Measurements from ENCODE around the gene ACTA2.

The ACTA2 gene

DNA sequence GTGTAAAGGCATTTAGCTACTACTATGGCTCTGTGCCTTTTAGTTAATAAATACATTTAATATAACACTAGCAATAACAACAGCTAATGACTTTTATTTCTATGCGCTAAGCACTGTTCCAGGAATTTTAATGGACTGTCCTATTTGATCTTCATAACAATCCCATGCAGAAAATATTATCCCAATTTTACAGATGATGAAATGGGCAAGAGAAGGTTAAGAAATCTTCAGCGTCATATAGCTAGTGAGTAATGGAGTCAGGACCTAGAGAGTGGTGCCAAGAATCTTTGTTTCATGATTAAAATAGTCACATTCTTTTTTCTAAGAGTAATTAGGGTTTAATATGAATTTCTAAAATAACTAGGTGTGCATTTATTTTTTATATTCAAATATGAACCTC is 32.4 kb downstream of the ACTA2 start:
- no peak for DNase-seq (ENCODE audit: low read depth in 2 of 2)

DNA sequence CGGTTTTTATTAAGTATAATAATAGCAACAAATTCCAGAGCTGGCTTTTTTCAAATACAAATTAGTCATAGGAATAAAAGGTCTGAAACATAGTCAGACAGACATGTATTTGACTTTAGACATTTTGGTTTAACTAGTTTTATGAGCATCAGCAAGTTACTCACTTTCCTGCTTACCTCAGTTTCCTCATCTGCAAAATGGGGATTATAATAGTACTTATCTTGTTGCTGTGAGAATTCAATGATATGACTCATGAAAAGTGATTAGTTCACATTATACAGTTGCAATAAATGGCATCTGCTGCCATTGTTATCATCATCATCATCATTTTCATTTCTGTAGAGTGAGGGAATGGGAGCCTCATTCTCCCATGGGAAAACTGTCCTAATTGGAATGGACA is 33.5 kb downstream of the ACTA2 start:
- no peak for DNase-seq (ENCODE audit: low read depth in 2 of 2)

DNA sequence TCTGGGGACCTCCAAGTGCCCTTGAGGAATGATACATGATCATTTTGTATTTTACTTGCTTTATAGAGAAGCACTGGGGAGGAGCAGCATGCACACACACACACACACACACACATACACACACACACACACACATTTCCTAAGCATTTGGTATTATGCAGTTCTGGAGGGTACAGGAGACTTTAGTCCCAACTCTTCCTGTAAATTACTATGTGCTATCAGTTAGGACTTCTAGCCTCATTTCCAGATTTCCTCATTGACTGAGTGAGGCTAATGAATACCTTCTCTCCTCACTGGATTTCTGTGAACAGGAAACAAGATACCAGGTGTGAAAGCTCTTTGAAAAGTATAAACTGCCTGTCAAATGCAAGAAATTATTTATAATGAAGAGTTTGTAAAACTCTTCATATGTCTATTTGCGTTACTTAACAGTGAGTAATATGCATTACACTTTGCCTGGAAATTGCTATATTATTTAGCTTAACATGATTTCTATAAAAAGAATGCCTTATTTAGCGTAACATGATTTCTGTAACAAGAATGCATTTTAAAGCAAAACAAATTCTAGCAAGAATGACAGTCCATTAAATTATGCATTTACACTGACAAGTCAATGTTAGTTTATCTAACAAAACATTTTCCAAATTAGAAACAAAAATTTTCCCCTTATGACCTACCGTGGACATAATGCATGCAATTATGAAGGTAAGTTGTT is 34.2 kb downstream of the ACTA2 start:
- DNase-seq (ENCODE audit: low read depth in 2 of 2): no peak

DNA sequence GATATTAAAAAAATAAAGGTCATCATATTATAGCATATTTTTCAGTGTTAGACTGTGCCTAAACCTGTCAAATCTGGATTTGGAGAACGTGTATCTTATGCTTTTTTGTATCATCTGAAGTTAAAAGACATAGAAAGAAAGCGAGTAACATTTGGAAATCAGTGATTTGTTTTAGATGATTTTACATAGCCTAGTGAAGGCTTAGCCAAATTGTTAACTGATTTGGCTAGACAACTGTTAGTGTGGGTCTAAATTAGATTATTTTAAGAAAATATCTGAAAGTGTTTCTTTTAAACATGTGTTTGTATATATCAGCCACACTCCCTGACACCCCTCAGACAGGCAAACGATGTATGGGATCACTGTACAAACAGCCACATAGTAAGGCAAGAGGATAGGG is 35.6 kb downstream of the ACTA2 start:
- DNase-seq (ENCODE audit: low read depth in 2 of 2): no peak

DNA sequence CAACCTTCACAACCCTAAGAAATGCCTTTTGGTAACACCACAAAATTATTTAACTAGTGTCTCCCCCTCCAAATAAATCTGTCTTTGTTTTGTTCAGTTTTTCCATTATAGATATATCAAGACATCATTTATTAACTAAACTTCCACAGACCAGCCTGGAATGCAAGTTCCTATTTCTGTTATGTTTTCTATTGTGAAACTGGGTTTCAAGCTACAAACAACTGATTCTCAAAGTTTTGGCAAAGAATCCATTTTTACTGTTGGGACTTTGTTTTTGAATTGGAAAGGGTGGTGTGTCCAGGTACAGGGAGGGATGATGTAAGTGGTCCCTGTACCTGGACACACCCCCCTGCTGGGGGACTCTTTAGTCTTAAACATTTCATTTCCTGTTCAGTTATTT is 36.3 kb downstream of the ACTA2 start:
- DNase-seq (ENCODE audit: low read depth in 2 of 2): no peak

DNA sequence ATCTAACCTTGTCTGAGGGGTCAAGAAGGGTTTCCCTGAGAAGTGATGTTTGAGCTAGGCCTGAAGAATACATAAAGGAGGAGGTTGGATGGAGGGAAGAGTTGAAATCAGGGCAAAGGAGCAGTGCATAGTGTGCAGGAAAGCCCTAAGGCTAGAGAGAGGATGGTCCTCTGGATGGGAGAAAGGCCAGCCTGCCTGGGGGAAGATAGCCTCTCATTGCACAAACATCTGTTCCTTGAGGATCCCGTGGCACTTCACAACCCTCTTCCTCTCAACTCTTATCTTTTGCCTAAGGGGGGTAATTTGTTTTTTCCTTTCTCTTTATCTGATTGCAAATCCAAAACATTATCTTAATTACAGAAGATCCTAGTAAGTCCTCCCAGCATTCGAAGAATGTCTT is 36.8 kb downstream of the ACTA2 start:
- no peak for DNase-seq (ENCODE audit: low read depth in 2 of 2)

DNA sequence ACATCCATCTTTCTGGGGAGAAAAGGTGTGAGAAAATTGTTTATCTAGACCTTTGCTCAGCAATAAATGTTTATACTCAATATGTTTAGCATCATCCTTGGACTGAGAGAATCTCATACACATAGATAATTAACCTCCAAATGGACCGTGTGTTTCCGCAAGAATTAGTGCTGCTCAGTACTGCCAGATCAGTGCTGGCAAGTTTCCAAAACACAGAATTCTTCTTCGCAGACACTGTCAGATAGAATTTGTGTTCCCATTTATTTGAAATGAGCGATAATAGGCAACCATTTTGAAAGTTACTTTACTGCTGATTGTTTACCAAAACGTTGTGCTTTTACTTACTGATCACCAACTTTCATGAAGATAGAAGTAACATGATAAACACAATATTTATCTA is 38.8 kb downstream of the ACTA2 start:
- DNase-seq (ENCODE audit: low read depth in 2 of 2): no peak

DNA sequence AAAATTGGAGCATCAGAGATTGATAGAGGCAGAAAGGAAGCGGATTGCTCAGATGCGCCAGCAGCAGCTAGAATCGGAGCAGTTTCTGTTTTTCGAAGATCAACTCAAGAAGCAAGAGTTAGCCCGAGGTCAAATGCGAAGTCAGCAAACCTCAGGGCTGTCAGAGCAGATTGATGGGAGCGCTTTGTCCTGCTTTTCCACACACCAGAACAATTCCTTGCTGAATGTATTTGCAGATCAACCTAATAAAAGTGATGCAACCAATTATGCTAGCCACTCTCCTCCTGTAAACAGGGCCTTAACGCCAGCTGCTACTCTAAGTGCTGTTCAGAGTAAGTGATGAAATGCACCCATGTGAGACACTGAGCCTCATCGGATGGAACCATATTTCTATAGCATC is 39.4 kb downstream of the ACTA2 start:
- DNase-seq (ENCODE audit: low read depth in 2 of 2): no peak

DNA sequence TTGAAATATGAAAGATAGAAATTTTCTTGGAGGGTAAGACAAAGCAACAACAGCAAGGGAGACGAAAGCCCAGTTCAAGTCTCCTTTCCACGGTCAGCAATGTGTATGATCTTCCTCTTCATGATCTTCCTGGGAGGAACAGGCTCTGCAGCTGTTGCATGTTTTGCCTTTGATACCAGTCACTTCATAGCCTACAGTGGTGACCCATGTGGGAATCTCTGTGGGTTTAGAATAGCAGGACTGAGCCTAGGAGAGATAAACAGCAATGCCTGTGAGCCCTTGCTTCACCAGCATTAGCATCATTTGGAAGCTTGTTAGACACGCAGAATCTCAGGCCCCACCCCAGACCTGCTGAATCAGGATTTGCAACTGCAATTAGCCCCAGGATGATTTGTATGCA is 40.7 kb downstream of the ACTA2 start:
- DNase-seq (ENCODE audit: low read depth in 2 of 2): no peak

DNA sequence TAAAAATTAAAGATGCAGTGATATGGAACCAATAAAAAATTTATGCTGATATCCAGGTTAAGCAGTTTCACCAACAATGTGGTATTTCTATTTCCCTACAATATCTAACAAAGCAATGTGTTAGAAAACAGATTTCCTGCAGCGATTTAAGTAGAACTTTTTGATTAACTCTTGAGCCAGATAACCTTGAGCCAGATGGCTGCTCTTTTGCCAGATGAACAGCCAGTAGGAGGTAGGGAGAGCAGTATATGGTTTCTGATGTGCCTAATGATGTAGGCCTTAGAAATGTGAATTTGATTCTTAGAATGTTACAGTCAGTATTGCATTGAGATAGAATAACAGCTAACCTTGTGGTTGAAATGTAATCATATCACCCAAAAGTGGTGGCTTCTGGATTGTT is 41.5 kb downstream of the ACTA2 start:
- no peak for DNase-seq (ENCODE audit: low read depth in 2 of 2)

DNA sequence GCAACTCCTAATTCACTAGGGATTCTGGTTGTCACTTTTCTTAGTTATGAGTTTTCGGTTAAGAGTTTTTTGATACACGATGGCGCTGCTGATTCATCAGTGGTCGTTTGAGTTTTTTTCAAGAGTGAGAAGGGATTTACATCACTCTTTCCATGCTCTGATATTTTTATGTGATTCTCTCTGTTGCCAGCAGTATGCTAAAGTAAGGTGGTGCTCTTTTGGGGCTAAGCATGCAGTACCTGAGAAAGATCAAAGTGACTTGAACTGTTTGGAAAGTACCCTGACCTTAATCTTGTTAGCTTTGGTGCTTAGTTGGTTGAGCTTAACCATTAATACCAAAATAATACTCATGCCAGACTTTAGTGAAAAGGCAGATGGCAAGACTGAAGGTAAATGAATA is 44.4 kb downstream of the ACTA2 start:
- DNase-seq (ENCODE audit: low read depth in 2 of 2): no peak

DNA sequence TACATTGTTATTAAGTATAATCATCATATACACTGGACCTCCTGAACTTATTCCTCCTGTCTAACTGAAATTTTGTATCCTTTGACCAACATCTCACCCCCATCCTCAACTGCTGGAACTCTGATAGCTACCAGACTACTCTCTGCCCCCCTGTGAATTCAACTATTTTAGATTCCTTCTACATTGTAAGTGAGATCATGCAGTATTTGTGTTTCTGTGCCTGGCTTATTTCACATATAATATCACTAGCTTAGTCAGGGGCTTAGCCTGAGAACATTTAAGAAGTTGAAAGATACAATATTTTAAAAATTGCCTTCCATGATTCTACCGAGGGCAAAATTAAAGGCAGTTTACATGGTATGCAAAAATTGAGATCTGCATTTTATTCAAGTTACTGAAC is 45.7 kb downstream of the ACTA2 start:
- no peak for DNase-seq (ENCODE audit: low read depth in 2 of 2)

DNA sequence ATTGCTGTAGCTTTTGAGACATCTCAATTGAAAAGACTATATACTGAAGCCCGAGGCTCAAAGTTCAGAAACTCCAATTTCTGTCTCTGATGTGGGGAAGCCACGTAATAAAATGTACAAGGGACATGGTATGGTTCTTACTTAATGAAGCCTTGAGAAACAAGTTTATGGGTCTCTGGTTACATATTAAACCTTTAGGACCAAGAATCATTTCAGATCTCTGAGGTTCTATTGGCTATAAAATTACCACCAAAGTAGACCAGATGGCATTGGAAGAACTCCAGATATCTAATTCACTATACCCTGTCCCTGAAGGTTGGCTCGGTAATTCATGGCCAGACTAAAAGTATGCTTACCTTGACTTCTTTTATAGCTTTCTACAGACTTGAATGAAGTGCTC is 48.9 kb downstream of the ACTA2 start:
- DNase-seq (ENCODE audit: low read depth in 2 of 2): no peak

DNA sequence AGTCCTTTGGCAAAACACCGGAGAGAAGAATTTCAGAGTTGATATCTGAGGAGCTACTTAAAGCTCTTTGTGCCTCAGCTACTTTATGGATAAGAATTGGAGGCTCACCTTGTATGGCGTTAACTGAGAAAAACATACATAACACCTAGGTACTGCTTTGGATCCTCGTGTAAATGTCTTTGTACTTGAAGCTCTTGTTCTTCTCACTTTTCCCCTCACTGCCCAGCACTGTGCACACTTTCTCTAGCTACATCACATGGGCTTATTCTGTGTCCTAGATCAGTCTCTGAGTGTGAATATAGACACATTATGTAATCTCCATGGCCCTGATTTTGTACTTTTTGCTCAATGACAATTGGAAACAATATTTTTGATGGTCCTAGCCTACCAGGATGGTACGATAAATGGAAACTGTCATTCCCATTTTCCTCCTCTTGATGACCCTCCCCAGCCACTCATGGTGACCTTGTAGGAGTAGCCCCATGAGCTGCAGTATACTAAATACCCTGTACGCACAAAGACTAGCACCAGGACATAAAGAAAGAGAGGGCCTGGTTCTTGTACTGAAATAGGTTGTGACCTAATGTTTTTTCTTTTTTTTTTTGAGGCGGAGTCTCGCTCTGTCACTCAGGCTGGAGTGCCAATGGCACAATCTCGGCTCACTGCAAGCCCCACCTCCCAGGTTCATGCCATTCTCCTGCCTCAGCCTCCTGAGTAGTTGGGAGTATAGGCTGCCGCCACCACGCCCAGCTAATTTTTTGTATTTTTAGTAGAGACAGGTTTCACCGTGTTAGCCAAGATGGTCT is 50.4 kb downstream of the ACTA2 start:
- no peak for DNase-seq (ENCODE audit: low read depth in 2 of 2)

DNA sequence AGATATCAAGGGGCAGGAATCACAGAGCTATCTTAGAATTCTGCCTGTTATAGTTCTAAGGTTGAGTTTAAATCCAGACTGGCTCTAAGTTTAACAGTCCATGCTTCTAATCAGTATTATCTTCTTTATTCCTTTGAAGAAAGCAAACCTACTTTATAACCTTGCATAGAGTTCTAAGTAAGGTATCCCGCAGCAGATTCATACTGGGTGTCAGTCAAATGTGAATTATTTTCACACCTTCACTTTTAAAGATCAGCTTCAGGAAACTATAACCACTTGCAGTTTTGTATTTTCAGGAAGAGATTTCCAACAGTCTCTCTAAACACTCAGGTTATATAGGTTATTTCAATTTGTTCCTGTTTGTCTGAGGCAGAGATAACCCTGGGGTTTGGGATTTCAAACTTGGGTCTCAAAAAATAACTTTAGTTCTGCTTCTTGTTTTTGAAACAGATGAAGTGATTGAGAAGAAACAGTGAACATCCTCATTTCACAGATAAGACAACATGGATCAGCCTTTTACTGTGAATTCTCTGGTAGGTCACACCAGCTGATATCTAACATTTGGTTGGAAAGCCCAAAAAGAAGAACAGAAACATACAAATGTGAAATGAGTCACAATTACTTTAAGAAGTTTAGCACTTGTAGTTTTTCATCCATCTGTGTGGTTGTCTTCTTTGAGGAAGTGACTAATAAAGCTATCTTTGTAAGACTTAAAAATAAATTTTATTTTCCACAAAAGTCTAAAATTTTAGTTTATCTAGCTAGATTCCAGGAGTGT is 51.2 kb downstream of the ACTA2 start:
- DNase-seq (ENCODE audit: low read depth in 2 of 2): no peak

DNA sequence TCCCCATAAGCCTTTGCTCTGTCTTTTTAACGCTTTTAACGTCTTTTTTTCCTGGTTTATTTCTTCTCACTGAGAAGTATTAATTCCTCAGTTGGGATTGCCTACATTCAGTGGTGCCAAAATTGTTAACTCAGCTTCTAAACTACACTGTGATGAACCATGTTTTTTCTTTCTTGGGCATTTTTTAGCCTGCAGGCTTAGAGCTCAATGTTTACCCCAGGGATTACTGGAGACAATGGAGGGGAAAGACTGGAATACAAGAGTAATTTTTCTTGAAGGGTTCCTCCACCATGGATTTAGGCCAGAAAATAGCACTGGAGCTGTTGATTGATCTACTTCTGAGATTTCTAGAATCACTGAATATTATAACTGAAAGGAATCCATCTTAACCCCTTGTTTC is 52.7 kb downstream of the ACTA2 start:
- DNase-seq (ENCODE audit: low read depth in 2 of 2): no peak

DNA sequence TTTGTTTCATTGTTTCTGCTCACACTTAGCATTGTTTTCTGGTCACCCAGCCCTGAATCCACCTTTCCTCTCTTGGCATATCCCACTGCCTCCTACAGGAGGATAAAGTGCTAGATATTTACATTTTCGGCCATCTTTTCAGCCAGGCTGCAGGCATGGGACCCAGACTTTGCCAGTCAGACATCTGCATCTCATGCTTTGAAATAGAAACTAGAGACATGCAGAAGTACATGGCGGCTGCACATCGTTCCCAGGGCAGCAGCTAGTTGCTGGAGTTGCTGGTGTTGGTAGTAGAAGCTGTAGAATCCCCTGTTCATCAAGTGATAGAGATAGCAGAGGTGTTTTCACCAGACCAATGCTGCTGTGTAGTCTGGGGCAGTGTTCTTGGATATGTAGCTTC is 53.8 kb downstream of the ACTA2 start:
- no peak for DNase-seq (ENCODE audit: low read depth in 2 of 2)

DNA sequence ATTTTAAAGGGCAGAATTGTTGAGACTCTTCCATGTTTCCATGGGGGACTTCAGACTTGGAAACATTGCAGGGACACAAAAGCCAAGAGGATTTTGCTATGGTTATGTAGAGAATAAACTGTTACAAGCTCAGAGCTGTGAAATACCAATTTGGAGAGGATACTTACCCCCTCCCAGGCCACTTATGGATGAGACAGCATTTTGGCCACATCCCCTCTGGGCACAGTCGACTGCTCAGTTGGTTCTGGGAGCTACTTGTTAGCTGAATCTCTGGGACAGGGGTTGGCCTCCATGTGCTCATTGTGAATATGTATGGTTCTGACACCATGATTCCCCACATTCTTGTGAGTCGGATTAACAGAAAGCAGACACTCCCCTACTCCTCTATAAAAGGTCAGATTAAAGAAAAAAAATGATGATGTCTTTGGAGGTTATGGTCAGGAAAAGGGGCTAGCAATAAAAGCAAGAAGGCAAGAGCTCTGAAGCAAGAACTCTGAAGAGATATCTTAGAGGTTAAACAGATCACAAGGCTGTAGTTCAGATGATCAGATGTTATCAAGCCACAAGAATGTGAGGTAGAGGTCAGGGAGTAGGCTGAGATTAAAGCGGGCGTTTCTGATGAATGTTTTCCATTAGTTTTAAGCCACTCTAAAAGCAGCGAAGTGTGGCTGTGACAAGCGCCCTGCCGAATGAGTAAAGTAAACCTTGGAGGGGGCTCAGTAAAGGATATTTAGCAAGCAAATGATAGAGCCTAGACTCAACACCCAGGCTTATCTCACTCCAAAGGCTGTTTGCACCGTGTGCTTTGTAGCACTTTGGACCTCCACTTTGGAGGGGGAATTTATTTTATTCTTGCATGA is 55.3 kb downstream of the ACTA2 start:
- DNase-seq (ENCODE audit: low read depth in 2 of 2): peak in 1 of 2 donors; percentile 15

DNA sequence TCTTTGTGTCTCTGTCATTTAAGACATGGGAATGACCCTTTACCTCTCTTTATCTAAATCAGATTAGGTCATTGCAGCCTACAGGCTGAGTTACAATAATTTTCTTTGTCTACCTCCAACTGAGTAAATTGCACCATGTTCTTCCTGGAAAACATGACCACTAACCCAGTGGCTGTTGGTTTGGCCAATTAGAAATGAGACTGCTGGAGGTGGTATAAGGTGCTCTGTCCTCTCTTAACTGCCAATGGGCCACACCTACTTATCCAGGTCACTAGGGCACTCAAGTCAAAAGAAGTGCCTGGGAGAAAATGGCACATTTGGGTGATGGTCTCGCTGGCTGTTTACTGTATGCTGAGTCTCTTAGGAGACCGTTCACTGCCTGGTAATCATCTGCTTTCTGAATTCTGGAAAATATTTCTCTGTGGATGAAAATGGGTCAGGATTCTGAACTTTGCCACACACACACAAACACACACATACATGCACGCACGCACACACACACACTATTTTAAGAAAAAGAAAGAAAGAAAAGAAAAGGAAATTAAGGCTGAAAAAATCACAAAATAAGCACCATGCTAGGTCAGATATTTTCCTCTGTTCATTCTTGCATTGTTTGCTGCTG is 56.1 kb downstream of the ACTA2 start:
- DNase-seq (ENCODE audit: low read depth in 2 of 2): no peak

DNA sequence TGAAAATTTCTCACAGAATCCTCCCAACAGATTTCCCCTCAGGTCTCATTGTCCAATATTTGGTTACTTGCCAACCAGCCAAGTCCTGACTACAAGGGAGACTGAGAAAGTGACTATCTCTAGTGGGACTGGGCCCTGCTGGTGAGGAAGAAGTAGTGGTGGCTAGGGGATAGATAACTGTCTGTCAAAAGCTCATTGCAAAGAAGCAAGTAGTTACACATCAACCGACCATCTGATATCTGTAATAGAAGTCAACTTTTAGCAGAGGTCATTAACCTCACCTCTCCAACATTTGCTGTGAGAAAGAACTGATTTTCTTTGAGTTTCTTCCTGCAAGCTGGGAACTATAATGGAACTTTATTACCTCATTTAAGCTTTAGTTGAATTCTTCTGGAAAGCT is 57.3 kb downstream of the ACTA2 start:
- no peak for DNase-seq (ENCODE audit: low read depth in 2 of 2)

DNA sequence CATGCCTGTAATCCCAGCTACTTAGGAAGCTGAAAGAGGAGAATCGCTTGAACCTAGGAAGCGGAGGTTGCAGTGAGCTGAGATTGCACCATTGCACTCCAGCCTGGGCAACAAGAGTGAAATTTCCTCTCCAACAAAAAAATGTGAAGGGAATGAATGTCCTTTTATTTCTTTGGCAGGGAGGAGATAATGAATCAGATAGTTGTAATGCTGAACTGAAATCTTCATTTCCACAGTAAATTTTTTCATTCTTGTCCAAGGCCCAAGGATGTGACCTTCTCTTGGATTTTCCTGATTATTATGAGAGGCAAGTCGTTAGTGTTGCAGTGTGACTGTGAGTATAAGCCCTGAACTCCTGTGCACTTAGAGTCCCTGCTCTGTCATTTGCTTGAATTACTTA is 59.0 kb downstream of the ACTA2 start:
- no peak for DNase-seq (ENCODE audit: low read depth in 2 of 2)
